RPMI8226 (cell line): ENCODE measurements around the gene NBAS.
"Not testable (repeated sequence)": the region's sequence is repeated elsewhere in the genome, so short reads cannot be mapped to it uniquely, and the experiment has no call there.

ENCODE experiments used
- DNase-seq: peaks from one replicate; pipeline ENCODE4 v3.0.0-alpha.2; 2015

Gene NBAS

DNA sequence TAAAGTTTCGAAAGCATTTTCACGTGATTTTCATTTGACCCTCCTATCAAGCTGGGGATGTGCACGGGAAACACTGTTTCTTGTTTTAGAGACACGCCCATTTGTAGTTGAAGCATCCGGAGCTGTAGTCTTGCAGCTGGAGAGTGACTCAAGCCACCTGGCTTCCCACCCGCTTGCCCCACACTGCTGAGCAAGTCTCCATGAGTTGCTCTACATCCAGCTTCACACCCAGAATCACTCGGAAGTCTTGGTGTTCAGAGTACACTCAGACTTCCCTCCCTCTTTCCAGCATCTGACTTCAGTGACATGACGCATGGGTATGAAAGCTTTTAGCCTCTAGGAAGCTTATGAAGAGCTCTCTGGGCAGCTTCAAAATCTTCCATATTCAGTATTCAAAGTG is 262.4 kb downstream of the NBAS start:
- no peak for DNase-seq

- no peak for DNase-seq
Measured at GRCh38 chr2:15293262-15293937, 267.7 kb downstream of the NBAS start.

DNA sequence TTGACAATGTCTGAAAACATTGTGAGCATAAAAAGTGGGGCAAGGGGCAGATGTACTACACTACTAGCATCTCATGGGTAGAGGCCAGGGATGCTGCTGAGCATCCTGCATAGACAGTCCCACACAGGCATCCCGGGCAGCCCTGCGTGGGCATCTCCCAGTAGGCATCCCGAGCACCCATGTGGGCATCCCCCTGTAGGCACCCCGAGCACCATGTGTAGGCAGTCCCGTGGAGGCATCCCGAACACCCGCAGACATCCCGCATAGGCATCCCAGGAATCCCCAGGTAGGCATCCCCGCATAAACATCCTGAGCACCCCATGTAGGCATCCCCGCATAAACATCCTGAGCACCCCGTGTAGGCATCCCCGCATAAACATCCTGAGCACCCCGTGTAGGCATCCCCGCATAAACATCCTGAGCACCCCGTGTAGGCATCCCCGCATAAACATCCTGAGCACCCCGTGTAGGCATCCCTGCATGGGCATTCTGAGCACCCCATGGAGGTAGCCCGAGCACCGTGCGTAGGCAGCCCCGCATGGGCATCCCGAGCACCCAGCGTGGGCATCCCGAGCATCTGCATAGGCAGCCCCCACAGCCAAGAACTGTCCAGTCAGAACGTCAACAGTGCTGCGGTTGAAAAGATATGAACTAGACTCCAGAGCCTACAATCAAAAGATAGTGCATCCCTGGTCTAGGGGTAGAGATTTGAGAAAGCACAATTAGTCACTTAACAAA is 273.5 kb downstream of the NBAS start:
- DNase-seq: no peak

DNA sequence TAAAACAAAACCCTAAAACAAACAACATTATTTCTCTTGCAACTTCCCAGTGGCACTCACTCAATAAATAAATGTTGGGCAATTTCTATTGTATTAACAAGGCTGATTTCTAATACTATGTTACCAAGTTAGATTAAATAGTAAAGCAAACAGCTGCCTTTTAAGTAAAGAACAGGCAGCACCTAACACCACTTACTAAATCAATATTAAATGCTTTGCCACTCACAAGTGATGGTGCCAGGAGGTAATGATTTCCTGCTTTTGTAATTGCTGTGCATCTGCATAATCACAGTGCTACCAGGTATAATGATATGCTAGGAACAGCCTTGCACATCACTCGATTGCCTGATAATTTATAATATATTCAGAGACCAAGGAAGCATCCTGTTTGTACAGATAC is 276.5 kb downstream of the NBAS start:
- no peak for DNase-seq

GRCh38 chr2:15281681-15282080 is 279.5 kb downstream of the NBAS start:
- no peak for DNase-seq

GRCh38 chr2:15279201-15279876 is 281.8 kb downstream of the NBAS start:
- no peak for DNase-seq

GRCh38 chr2:15278296-15278695 is 282.8 kb downstream of the NBAS start:
- DNase-seq: no peak

GRCh38 chr2:15275346-15275745 is 285.8 kb downstream of the NBAS start:
- DNase-seq: no peak

GRCh38 chr2:15273452-15273851 is 287.7 kb downstream of the NBAS start:
- DNase-seq: no peak

GRCh38 chr2:15272942-15273341 is 288.2 kb downstream of the NBAS start:
- no peak for DNase-seq

DNA sequence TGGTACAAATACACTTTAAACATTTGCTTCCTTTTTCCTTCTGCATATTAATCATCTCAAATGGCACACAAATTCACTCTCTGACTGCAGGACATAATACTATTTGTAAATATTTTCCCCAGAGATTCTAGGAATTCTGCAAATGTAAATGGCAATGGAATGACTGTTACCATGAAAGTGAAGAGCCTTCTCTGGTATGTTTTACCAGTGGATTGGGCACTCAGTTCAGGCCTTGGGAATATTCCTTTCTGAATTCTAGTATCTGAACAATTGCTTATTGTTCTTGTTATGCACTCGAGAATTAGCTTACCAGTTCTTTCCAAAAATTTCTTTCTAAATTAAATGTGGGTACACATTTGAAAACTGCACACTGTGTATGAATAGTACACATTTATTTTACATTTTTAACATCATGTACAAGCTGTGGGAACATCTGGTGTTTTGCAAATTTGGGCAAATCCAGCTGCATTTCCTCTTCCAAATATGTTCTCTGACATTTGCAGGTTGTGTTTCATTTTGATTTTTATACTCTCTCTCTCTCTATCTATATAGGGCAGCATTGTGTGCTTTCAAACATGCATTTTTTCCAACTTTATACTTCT is 289.1 kb downstream of the NBAS start:
- DNase-seq: no peak

GRCh38 chr2:15271276-15271675 is 289.9 kb downstream of the NBAS start:
- no peak for DNase-seq

DNA sequence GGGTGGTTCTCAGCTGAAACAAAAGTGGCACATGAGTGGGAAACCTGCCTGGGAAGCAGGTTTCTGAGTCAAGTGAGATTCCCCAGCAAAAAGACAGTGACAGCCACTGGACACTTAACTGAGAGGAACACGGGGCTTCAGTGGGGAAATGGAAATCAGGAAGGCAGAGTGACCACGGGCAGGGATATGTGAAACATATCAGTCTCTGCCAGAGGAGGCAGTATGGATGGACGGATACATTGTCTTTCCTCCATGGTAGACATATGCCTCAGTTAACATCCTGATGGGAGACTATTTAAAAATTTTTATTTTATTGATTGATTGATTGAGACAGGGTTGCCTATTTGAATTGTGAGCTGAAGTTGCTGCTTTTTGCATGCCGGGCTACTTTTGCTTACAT is 292.1 kb downstream of the NBAS start:
- DNase-seq: no peak

DNA sequence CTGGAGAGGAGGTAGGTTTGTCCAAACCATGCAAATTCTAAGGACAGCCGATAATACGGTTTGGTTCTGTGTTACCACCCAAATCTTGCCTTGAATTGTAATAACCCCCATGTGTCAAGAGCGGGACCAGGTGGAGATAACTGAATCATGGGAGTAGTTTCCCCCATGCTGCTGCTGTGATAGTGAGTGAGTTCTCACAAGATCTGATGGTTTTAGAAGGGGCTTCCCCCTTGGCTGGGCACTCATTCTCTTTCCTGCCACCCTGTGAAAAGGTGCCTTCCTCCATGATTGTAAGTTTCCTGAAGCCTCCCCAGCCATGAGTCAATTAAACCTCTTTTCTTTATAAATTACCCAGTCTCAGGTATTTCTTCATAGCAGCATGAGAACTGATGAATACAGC is 295.2 kb downstream of the NBAS start:
- DNase-seq: no peak

DNA sequence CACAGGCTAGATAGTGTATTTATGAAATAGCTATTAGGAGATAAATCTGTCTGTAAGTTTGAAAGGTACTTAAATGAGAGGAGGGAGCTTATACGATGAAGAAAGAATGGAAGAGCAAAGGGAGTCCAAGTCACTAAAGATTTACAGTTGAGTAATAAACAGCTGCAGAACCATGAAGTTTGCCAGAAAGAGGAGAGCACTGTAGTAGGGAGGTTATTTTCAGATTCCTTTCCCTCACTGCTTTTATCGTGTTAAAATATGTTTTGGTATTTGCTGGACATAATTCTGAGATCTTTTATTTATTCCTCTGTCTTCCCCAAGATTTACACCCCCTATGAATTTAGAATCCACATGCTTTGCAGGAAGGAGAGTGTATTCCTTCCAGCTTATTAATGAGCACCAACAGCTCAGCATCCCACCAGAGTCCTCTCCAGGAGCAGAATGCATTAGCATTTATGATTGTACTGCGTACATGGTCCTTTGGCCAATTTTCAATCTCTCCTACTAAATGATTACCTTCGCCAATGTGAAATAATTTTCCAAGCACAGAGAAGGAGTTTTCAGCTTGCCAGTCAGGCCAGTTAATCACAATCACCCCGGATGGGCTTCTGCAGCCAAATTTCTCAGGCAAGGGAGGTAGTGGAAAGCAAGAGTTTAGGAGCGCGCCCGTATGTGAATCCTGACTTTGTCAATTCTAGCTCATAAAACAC is 297.0 kb downstream of the NBAS start:
- DNase-seq: no peak

DNA sequence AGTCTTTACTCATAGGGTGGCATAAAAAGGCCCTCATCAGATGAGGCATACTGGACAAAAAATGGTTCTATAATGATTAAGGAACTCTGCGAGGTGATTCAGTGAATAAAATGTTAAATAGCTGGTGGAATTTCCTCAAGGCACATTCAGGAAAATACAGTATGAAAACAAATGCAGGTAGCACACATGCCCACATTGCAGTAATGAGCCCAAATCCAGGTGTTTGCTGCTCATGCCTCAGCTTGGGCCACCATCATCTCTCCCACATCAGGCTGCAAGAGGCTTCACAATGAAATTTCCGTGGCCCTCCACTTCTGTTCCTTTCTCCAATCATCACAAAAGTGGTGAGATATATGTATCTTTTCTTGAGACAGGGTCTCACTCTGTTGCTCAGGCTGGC is 298.3 kb downstream of the NBAS start:
- DNase-seq: no peak

- DNase-seq: no peak
Measured at GRCh38 chr2:15260835-15261234, 300.3 kb downstream of the NBAS start.

GRCh38 chr2:15260196-15260595 is 300.9 kb downstream of the NBAS start:
- no peak for DNase-seq

GRCh38 chr2:15259356-15259756 is 301.8 kb downstream of the NBAS start:
- DNase-seq: no peak

GRCh38 chr2:15258385-15258784 is 302.7 kb downstream of the NBAS start:
- not testable (repeated sequence) for DNase-seq

- DNase-seq: no peak
Measured at GRCh38 chr2:15253835-15254286, 307.3 kb downstream of the NBAS start.

DNA sequence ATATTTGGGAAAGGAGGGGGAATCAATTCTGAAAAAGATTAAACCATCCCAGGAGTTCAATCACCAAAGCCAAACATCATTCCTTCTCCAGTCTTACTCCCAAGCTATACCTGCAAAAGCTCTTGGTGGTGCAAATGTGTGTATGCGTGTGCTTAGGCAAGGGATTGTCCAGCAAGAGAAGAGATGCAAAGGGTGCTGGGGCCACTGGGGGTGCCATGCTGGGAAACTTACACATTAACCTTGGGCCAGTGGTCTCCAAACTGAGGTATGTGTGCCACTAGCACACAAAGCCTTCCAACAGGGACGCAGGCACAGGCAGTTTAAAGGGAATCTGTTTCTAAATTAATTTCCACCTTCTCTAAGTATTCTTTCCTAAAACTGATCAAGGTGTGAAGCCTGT is 307.9 kb downstream of the NBAS start:
- DNase-seq: no peak

- no peak for DNase-seq
Measured at GRCh38 chr2:15251753-15252152, 309.4 kb downstream of the NBAS start.
